Prostate gland (tissue), 2 donors: ENCODE measurements around the gene HOXD13.

Source experiments
- POLR2A ChIP-seq: fragments of 450-650 bp; IDR thresholded peaks from one replicate; pipeline ENCODE4 v1.6.1; 2016; ENCODE audit warnings: antibody characterized with exemption, mild to moderate bottlenecking
- POLR2AphosphoS5 ChIP-seq: sonication (generic); formaldehyde crosslinking; IDR thresholded peaks from one replicate; pipeline ENCODE4 v1.6.1; 2017; ENCODE audit warnings: antibody characterized with exemption
- TF ChIP-seq, protein P1 (sequence below), 4 experiments: fragments of 200-600 bp in 2 of 4; fragments of 450-650 bp in 2 of 4; sonication (generic) in 2 of 4; IDR thresholded peaks; 1 replicate in 3 of 4; 2 replicates in 1 of 4; pipeline ENCODE4 v1.5.1; 2016 to 2019; ENCODE audit warnings: antibody characterized with exemption in 4 of 4, mild to moderate bottlenecking in 2 of 4, moderate library complexity in 2 of 4

DNA sequence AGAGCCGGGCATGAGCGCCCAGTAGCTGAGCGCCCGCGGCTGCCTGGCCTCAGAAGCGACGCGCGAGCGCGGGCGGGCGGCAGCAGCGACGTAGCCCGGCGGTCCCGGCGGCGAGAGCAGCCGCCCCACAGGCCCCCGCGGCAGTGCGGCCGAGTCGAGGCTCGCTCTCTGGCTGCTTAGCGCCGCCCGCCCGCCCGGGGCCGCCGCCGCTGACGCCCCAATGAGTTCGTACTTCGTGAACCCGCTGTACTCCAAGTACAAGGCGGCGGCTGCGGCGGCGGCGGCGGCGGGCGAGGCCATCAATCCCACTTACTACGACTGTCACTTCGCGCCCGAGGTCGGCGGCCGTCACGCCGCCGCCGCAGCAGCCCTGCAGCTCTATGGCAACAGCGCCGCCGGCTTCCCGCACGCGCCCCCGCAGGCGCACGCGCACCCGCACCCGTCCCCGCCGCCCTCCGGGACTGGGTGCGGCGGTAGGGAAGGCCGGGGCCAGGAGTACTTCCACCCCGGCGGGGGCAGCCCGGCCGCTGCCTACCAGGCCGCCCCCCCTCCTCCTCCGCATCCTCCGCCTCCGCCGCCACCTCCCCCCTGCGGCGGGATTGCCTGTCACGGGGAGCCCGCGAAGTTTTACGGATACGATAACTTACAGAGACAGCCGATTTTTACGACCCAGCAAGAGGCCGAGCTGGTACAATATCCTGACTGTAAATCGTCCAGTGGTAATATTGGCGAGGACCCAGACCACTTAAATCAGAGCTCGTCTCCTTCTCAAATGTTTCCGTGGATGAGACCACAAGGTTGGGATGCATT is 37.8 kb downstream of the HOXD13 start:
- TF ChIP-seq POLR2A (no peak), POLR2AphosphoS5 (no peak)
- TF ChIP-seq, protein P1, sequence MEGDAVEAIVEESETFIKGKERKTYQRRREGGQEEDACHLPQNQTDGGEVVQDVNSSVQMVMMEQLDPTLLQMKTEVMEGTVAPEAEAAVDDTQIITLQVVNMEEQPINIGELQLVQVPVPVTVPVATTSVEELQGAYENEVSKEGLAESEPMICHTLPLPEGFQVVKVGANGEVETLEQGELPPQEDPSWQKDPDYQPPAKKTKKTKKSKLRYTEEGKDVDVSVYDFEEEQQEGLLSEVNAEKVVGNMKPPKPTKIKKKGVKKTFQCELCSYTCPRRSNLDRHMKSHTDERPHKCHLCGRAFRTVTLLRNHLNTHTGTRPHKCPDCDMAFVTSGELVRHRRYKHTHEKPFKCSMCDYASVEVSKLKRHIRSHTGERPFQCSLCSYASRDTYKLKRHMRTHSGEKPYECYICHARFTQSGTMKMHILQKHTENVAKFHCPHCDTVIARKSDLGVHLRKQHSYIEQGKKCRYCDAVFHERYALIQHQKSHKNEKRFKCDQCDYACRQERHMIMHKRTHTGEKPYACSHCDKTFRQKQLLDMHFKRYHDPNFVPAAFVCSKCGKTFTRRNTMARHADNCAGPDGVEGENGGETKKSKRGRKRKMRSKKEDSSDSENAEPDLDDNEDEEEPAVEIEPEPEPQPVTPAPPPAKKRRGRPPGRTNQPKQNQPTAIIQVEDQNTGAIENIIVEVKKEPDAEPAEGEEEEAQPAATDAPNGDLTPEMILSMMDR (IDR thresholded peaks at IDR 0.05) = no peak
